Measurements from ENCODE around the gene PLA2G3. TPM values are rescaled to one million over a fixed set of nuclear protein-coding genes. Genes with fewer than 3 reads are reported as not detected.

The PLA2G3 gene
- total RNA-seq, 1 experiment from 2014 or later: 8.2 TPM

DNA sequence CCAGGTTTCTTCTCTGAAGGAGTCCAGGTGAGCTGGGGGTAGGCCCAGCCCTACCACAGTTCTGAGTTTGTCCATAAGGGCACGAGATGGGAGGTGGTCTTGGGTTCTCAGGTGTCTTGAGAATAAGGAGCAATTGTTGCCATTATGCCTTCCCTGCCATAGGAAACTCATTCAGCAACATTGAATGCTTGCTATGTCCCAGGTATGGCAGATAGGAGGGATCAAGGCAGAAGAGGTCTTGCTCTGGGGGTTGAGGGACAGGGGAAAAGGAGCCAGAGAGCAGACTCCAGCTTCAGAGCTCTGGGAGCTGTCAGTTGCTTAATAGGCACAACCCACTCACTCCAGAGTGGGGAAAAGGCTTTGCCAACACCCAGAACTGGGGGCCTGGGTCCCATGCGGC, 37.2 kb downstream of the PLA2G3 start:
- H2BK5ac ChIP-seq (ENCODE audit: insufficient read length, low read length): no peak overlapping the region
- H4K91ac ChIP-seq (ENCODE audit: insufficient read length, low read depth, low read length): no peak overlapping the region
- DNase-seq: no peak
- no peak overlapping the region for H2AK5ac ChIP-seq (ENCODE audit: insufficient read length, low read length)
- H3K23me2 ChIP-seq (ENCODE audit: insufficient read length, low read depth, low read length, poor library complexity, severe bottlenecking): peaks cover 11% of the 10 kb centered on the region
- TF ChIP-seq, protein P1, sequence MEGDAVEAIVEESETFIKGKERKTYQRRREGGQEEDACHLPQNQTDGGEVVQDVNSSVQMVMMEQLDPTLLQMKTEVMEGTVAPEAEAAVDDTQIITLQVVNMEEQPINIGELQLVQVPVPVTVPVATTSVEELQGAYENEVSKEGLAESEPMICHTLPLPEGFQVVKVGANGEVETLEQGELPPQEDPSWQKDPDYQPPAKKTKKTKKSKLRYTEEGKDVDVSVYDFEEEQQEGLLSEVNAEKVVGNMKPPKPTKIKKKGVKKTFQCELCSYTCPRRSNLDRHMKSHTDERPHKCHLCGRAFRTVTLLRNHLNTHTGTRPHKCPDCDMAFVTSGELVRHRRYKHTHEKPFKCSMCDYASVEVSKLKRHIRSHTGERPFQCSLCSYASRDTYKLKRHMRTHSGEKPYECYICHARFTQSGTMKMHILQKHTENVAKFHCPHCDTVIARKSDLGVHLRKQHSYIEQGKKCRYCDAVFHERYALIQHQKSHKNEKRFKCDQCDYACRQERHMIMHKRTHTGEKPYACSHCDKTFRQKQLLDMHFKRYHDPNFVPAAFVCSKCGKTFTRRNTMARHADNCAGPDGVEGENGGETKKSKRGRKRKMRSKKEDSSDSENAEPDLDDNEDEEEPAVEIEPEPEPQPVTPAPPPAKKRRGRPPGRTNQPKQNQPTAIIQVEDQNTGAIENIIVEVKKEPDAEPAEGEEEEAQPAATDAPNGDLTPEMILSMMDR (conservative IDR thresholded peaks at IDR 0.05): no peak
- Mint-ChIP-seq H3K36me3 (ENCODE audit: insufficient read depth in 1 of 3, low read depth in 3 of 3) (peaks cover 0 to 1% (median 0%) of the 10 kb centered on the region in 3 experiments; a peak in 2 of 7 replicates), H3K27ac (no peak overlapping the region; a peak in 1 of 7 replicates), H3K4me3 (no peak overlapping the region), H3K27me3 (ENCODE audit: low read depth) (peaks cover 27% of the 10 kb centered on the region), H3K4me1 (peaks cover 12 to 38% of the 10 kb centered on the region in 2 experiments), H3K9me3 (peaks cover 0 to 2% of the 10 kb centered on the region in 2 experiments; a peak in 1 of 5 replicates)
- H3K14ac ChIP-seq (ENCODE audit: insufficient read depth, low read length): no peak overlapping the region
- no peak overlapping the region for H3K4me2 ChIP-seq (ENCODE audit: insufficient read depth, insufficient read length, low read length)
- no peak overlapping the region for H3K9ac ChIP-seq (ENCODE audit: extremely low read depth, insufficient read length, low read length)
- no peak overlapping the region for H3T11ph ChIP-seq (ENCODE audit: low read length)
- 0 out of 2 replicates have a peak, but pooled peaks cover 3% of the 10 kb centered on the region for H3K4me1 ChIP-seq (ENCODE audit: insufficient read depth, low read length)
- no peak overlapping the region for H3K18ac ChIP-seq (ENCODE audit: insufficient read length, low read depth, low read length)
- no peak overlapping the region for H2BK120ac ChIP-seq (ENCODE audit: low read depth, low read length, poor library complexity, severe bottlenecking)
- no peaks in the 10 kb centered on the region for H4K20me1 ChIP-seq (ENCODE audit: control insufficient read depth, insufficient read depth, insufficient read length)
- peaks cover 12% of the 10 kb centered on the region; the same call in 1 of the 2 replicates for H3K27me3 ChIP-seq (ENCODE audit: insufficient read depth, low read length)
- H3K4ac ChIP-seq (ENCODE audit: low read depth, low read length): no peak overlapping the region
- no peak overlapping the region for H4K8ac ChIP-seq (replicated peaks; ENCODE audit: insufficient read length, low read depth, low read length)
- no peaks in the 10 kb centered on the region for H3K79me1 ChIP-seq (ENCODE audit: insufficient read depth, low read depth, low read length, poor library complexity, severe bottlenecking)
- H3K56ac ChIP-seq (ENCODE audit: insufficient read length, low read depth, low read length): no peak overlapping the region
- no peak overlapping the region for H2BK15ac ChIP-seq (ENCODE audit: low read depth, low read length)
- H3K79me2 ChIP-seq (ENCODE audit: insufficient read depth, low read length): no peaks in the 10 kb centered on the region
- H3K27ac ChIP-seq (ENCODE audit: insufficient read length, low read depth, low read length): no peak overlapping the region
- H3K23ac ChIP-seq (ENCODE audit: insufficient read length, low read depth, low read length): no peak overlapping the region
- no peak overlapping the region for H2BK12ac ChIP-seq (ENCODE audit: insufficient read length, low read depth, low read length)
- H3K9me3 ChIP-seq (ENCODE audit: control insufficient read depth, low read depth, low read length): no peaks in the 10 kb centered on the region
- H2AFZ ChIP-seq (ENCODE audit: low read length): no peak overlapping the region
- no peak overlapping the region for H2BK20ac ChIP-seq (ENCODE audit: low read depth, low read length, poor library complexity, severe bottlenecking)
- no peak overlapping the region for H4K5ac ChIP-seq (ENCODE audit: insufficient read length, low read depth, low read length)
- no CpG with 5 or more reads among the region's 2 CpGs for WGBS (ENCODE audit: extremely low coverage, insufficient read length, low lambda C conversion rate)
